WTC11 (cell line): ENCODE results near the gene LRTM1. TPM values are rescaled to one million over a fixed set of nuclear protein-coding genes. Genes with fewer than 3 reads are reported as not detected.

ENCODE experiments used
- ATAC-seq: fragments of 200-7000 bp; cut with Tn5 transposase; 2 replicates; pipeline ENCODE4 v1.10.0; 2021; ENCODE audit warnings: mild to moderate bottlenecking, moderate library complexity
- CTCF ChIA-PET: fragments of 300-600 bp; sonication (Branson Sonifier 250); formaldehyde crosslinking; loops from one replicate; lab custom pipeline; 2021; ENCODE audit warnings: antibody characterized with exemption; lab: Charles Lee
- POLR2A ChIA-PET: fragments of 350-600 bp; sonication (Branson Sonifier 250); formaldehyde crosslinking; loops from one replicate; lab custom pipeline; 2021; ENCODE audit warnings: antibody characterized with exemption; lab: Charles Lee
- DNase-seq: peaks from one replicate; pipeline ENCODE4 v3.0.0; 2021; ENCODE audit warnings: low spot score
- H3K27ac Mint-ChIP-seq: 2 replicates; pipeline ENCODE4 v1.8.0; 2021; ENCODE audit warnings: mixed read lengths
- H3K27me3 Mint-ChIP-seq: 2 replicates; pipeline ENCODE4 v1.8.0; 2021; ENCODE audit warnings: low read depth, mild to moderate bottlenecking, moderate library complexity, mixed read lengths
- H3K36me3 Mint-ChIP-seq: 2 replicates; pipeline ENCODE4 v1.8.0; 2021; ENCODE audit warnings: mixed read lengths
- H3K4me1 Mint-ChIP-seq: 2 replicates; pipeline ENCODE4 v1.8.0; 2022; ENCODE audit warnings: mixed read lengths
- H3K4me3 Mint-ChIP-seq: 2 replicates; pipeline ENCODE4 v1.8.0; 2021; ENCODE audit warnings: mild to moderate bottlenecking, moderate library complexity, mixed read lengths
- H3K9me3 Mint-ChIP-seq: 2 replicates; pipeline ENCODE4 v1.8.0; 2021; ENCODE audit warnings: mixed read lengths
- ARID4B ChIP-seq: sonication (generic); formaldehyde crosslinking; IDR thresholded peaks from 2 replicates; pipeline ENCODE4 v1.8.0; 2023; ENCODE audit warnings: missing genetic modification reagents, mild to moderate bottlenecking, borderline replicate concordance
- ATF3 ChIP-seq: sonication (generic); formaldehyde crosslinking; conservative IDR thresholded peaks from 2 replicates; pipeline ENCODE4 v1.8.1; 2022; ENCODE audit warnings: mild to moderate bottlenecking, missing genetic modification reagents
- ELF4 ChIP-seq: sonication (generic); formaldehyde crosslinking; IDR thresholded peaks from 2 replicates; pipeline ENCODE4 v1.8.1; 2022; ENCODE audit warnings: low read depth, mild to moderate bottlenecking, moderate library complexity, missing genetic modification reagents
- EMX1 ChIP-seq: fragments of 250-450 bp; sonication (Bioruptor Pico); IDR thresholded peaks from 2 replicates; pipeline ENCODE4 v1.8.0; 2021; ENCODE audit warnings: mild to moderate bottlenecking
- ERG ChIP-seq: fragments of 250-450 bp; sonication (Bioruptor Pico); IDR thresholded peaks from 2 replicates; pipeline ENCODE4 v1.8.0; 2021; ENCODE audit warnings: mild to moderate bottlenecking
- ETV6 ChIP-seq: sonication (generic); formaldehyde crosslinking; IDR thresholded peaks from 2 replicates; pipeline ENCODE4 v1.8.1; 2022; ENCODE audit warnings: mild to moderate bottlenecking, missing genetic modification reagents
- IRF1 ChIP-seq: sonication (generic); formaldehyde crosslinking; IDR thresholded peaks from 2 replicates; pipeline ENCODE4 v1.8.0; 2023; ENCODE audit warnings: missing genetic modification reagents
- IRF2 ChIP-seq: sonication (generic); formaldehyde crosslinking; IDR thresholded peaks from 2 replicates; pipeline ENCODE4 v1.8.0; 2022; ENCODE audit warnings: low read depth, missing genetic modification reagents, borderline replicate concordance
- JUN ChIP-seq: sonication (generic); formaldehyde crosslinking; IDR thresholded peaks from 2 replicates; pipeline ENCODE4 v1.8.0; 2023; ENCODE audit warnings: mild to moderate bottlenecking, missing genetic modification reagents
- MYBL2 ChIP-seq: sonication (generic); formaldehyde crosslinking; IDR thresholded peaks from 2 replicates; pipeline ENCODE4 v1.8.1; 2023; ENCODE audit warnings: mild to moderate bottlenecking, moderate library complexity, missing genetic modification reagents
- NFYB ChIP-seq: sonication (generic); formaldehyde crosslinking; conservative IDR thresholded peaks from 2 replicates; pipeline ENCODE4 v1.8.0; 2022; ENCODE audit warnings: low read depth, missing genetic modification reagents
- PRDM15 ChIP-seq: sonication (generic); formaldehyde crosslinking; IDR thresholded peaks from 2 replicates; pipeline ENCODE4 v1.8.0; 2022; ENCODE audit warnings: missing genetic modification reagents
- RELA ChIP-seq: sonication (generic); formaldehyde crosslinking; IDR thresholded peaks from 2 replicates; pipeline ENCODE4 v1.8.1; 2022; ENCODE audit warnings: missing genetic modification reagents, mild to moderate bottlenecking, borderline replicate concordance
- TP53 ChIP-seq: sonication (generic); formaldehyde crosslinking; IDR thresholded peaks from 2 replicates; pipeline ENCODE4 v1.8.1; 2023; ENCODE audit warnings: mild to moderate bottlenecking, missing genetic modification reagents
- USF1 ChIP-seq: sonication (generic); formaldehyde crosslinking; IDR thresholded peaks from 2 replicates; pipeline ENCODE4 v1.8.0; 2022; ENCODE audit warnings: mild to moderate bottlenecking, missing genetic modification reagents
- USF2 ChIP-seq: sonication (generic); formaldehyde crosslinking; IDR thresholded peaks from 2 replicates; pipeline ENCODE4 v1.8.1; 2023; ENCODE audit warnings: mild to moderate bottlenecking, missing genetic modification reagents, moderate library complexity
- ZNF281 ChIP-seq: sonication (generic); formaldehyde crosslinking; IDR thresholded peaks from 2 replicates; pipeline ENCODE4 v1.8.0; 2023; ENCODE audit warnings: mild to moderate bottlenecking, missing genetic modification reagents
- ZNF396 ChIP-seq: fragments of 250-450 bp; sonication (Bioruptor Pico); IDR thresholded peaks from 2 replicates; pipeline ENCODE4 v1.8.0; 2021; ENCODE audit warnings: mild to moderate bottlenecking, moderate library complexity, borderline replicate concordance
- ZNF423 ChIP-seq: fragments of 250-450 bp; sonication (Bioruptor Pico); IDR thresholded peaks from 2 replicates; pipeline ENCODE4 v2.1.2; 2022; ENCODE audit warnings: mild to moderate bottlenecking, moderate library complexity
- ZSCAN18 ChIP-seq: fragments of 250-450 bp; sonication (Bioruptor Pico); IDR thresholded peaks from 2 replicates; pipeline ENCODE4 v2.1.2; 2022; ENCODE audit warnings: mild to moderate bottlenecking, moderate library complexity
- total RNA-seq: library from RNA; stranded (reverse); gene quantifications from 3 replicates; pipeline ENCODE4 v1.2.3, GENCODE V29; 2021

LRTM1 gene
- total RNA-seq, 1 experiment from 2014 or later = not detected

- TF ChIP-seq ZSCAN18 (CRISPR knock-in tag) = no peak
- no peak for TF ChIP-seq ATF3
- no peak for TF ChIP-seq USF2 (CRISPR knock-in tag)
- TF ChIP-seq TP53 (CRISPR knock-in tag) = no peak
- TF ChIP-seq ZNF423 (CRISPR knock-in tag) = no peak
- TF ChIP-seq ZNF396 (CRISPR knock-in tag) = no peak
- no peak for TF ChIP-seq JUN (CRISPR knock-in tag)
- TF ChIP-seq, all 79 proteins: peak for 0
Measured at GRCh38 chr3:54915181-54915580, 12.7 kb downstream of the LRTM1 start (continued).

- CTCF ChIA-PET = no interaction called here
- no peak overlapping the region for H3K4me3 Mint-ChIP-seq
- TF ChIP-seq ARID4B (CRISPR knock-in tag) (no peak), NFYB (no peak), IRF2 (no peak), EMX1 (CRISPR knock-in tag) (no peak), RELA (no peak), TP53 (CRISPR knock-in tag) (no peak), IRF1 (CRISPR knock-in tag) (no peak), MYBL2 (CRISPR knock-in tag) (no peak), ERG (no peak), ETV6 (CRISPR knock-in tag) (no peak), ZNF281 (CRISPR knock-in tag) (no peak), PRDM15 (CRISPR knock-in tag) (no peak), USF1 (CRISPR knock-in tag) (no peak), ELF4 (CRISPR knock-in tag) (no peak)
Measured at GRCh38 chr3:54914180-54914579, 13.7 kb downstream of the LRTM1 start.

More at GRCh38 chr3:54914180-54914579, 13.7 kb downstream of the LRTM1 start:
- ATAC-seq (no peak), DNase-seq (no peak)
- peaks cover 21% of the 10 kb centered on the region for H3K36me3 Mint-ChIP-seq
- no peaks in the 10 kb centered on the region for H3K4me1 Mint-ChIP-seq
- H3K9me3 Mint-ChIP-seq = peaks cover 15% of the 10 kb centered on the region
- POLR2A ChIA-PET = no interaction called here
- H3K27ac Mint-ChIP-seq = no peak overlapping the region
- no peaks in the 10 kb centered on the region for H3K27me3 Mint-ChIP-seq
